GM18517 (cell line): ENCODE measurements around the gene COQ3.
"Not testable (repeated sequence)": the region's sequence is repeated elsewhere in the genome, so short reads cannot be mapped to it uniquely, and the experiment has no call there.

Experiments used
- ATAC-seq: cut with Tn5 transposase; IDR thresholded peaks from one replicate; pipeline ENCODE4 v1.9.1; 2021; ENCODE audit warnings: mild to moderate bottlenecking, moderate library complexity; ENCODE audit not compliant: unreplicated experiment

COQ3 gene

GRCh38 chr6:99390896-99391295 lies 3.1 kb downstream of the COQ3 start:
- no peak for ATAC-seq

DNA sequence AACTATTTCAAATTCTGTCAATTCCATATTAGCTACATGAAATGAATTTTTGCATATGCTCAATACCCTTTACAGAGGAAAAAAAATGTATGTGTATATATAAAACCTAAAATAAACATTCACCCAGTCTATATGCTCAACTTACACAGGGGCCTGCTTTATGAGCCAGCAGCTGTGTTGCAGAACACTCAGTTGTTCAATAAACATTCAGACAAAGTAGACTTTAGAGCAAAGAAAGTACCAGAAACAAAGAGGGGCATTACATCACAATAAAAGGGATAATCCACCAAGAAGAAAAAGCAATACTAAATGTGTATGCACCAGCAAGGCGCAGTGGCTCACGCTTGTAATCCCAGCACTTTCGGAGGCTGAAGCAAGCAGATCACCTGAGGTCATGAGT lies 9.5 kb downstream of the COQ3 start:
- ATAC-seq: no peak

- ATAC-seq: no peak
Measured at GRCh38 chr6:99378636-99379035, 15.4 kb downstream of the COQ3 start.

GRCh38 chr6:99369533-99369932 lies 24.5 kb downstream of the COQ3 start:
- ATAC-seq: no peak

DNA sequence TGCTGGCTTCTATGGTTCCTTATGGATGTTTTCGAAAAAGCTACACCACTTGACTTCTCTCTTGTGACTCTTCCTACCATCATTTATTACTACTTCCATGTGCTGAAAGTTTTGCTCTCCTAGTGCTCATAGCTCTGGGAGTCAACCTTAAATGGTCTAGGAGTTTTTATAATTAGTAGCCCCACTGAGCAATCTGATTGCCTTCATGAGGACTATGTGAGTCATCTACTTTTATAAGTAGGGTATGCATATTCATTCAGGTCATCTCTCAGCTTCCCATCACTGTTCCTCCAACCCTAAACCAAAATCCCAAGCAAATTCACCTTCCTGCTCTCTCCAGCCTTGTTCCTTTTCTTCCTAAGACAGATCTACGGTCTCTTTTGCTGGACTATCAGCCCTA lies 27.1 kb downstream of the COQ3 start:
- ATAC-seq: no peak

DNA sequence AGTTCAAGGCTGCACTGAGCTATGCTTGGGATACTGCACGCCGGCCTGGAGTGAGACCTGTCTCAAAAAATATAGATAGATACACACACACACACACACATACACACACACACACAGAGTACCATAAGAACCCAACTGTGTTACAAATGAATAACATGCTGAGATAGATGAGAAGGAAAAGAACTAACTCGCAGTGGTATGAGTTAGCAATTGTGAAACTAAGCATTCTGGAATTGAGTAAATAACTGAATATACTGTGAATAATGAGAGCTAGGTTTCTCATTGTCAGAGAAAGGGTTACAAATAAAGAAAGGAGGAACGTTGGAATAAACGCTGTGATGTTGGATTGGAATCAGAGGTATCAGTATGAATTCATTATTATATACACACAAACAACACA lies 30.0 kb downstream of the COQ3 start:
- peak; percentile 94 for ATAC-seq

GRCh38 chr6:99362678-99363268 lies 31.2 kb downstream of the COQ3 start:
- no peak for ATAC-seq

DNA sequence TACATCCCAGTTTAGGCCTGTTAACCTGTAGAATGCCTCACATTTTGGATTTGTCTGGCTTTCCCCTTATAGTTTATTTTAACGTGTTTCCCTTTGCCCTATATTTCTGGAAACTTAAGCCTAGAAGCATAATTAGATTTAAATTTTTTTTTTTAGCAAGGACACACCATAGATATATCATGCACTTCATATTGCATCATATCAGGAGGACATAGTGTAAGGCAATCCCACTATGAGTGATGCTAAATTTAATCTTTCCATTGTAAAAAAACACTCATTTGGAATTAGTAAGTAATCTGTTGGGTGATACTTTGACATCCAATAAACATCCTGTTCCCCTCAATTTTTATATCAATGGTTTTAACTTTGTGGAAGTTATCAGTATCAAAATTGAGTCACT lies 34.2 kb downstream of the COQ3 start:
- ATAC-seq: no peak

DNA sequence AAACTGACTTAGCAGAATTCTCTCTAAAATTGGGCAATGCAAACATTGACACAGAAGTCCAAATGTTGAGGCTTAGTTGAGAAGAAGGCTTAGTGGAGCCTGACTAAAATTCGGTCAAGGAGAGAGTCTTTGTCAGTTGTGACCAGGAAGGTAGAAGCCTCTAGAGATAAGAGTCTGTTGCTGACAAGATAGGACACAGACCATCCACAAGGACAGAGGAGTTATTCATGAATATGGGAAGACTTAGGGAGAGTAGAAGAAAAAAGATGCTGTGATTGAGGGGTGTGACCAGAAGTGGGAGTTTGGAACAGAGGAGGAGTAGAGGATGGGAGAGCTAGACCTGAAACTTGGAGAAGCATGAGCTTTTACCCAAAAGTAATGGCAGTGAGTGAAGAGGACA lies 37.4 kb downstream of the COQ3 start:
- no peak for ATAC-seq

DNA sequence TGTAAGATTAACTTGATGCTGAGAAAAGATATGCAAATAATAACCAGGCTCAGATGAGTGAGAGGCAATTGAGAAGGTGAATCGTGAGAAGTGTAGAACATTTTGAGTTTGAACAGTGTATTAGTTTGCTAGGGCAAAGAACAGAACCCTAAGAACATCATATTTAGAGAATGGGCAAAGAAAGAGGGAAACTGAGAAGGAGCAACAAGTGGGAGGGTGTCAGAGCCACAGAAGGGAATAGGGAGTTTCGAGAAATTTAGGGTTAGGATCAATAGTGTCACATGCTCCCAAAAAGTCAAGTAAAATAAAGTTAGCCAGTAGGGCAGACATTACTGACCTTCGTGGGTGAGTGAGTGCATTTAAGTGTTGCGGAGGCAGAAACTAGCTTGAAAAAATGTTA lies 39.0 kb downstream of the COQ3 start:
- ATAC-seq: no peak

GRCh38 chr6:99353126-99353525 lies 40.9 kb downstream of the COQ3 start:
- no peak for ATAC-seq

DNA sequence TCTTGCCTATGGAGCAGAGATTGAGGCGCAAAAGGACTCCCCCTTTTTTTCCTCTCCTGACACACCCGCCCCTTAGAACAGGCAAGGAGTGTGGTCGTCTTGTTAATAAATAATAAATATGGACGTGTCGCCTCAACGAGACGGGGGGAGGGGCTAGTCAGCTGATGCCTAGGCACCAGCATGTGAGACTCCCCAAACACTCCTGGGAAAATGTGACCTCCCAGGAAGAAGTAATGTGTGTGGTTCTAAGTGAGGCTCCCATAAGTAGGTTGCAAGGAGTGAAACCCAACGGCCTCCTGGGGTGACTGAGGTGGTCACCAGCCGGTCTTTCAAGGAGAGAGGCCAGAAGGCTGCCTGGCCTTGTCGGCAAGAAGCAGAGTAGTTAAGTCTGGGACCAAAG lies 43.4 kb downstream of the COQ3 start:
- no peak for ATAC-seq

DNA sequence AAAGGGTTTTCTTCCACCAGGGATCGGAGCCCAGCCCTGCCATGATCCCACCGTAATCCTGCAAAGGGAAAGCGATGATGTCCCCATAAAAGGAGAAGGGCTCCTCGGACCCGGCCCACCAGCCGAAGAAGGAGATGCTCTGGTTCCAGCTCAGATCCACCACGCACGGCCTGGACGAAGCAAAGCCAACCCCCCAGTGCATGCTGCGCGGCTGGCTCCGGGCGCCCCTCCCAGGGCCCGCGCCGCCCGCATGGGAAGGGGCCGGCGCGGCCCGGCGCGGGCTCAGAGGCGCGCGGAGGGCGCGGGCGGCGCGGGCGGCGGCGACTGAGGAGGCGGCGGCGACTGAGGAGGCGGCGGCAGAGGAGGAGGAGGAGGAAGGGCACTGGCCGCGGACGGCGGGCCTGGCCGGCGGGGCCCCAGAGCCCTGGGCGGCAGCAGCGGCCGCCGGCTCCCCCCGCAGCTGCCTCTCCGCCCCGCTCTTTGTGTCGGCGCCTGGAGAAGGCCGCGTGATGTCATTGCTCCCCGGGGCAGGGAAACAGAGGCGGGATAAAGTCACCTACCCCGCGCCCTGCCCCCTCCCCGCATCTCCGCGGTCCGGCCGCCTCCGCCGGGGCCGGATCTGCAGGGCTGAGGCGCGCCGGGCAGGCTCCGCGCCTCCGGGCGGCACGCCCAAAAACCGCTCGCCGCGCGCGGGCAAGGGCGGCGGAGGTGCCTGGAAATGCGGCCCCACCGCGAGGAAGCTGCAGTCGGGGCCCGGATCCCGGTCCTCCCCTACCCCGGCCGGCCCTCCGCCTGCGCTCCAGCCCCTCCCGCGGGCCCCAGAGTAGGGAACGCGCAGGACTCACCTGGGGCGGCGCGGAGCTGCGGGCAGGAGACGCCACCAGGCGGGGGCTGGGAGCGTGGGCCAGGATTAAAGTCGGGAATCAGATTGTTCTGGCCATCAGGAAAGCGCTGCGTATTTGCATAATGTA lies 44.5 kb downstream of the COQ3 start, which contains the start of gene FAXC:
FAXC (minus strand) TSS at position 504 of the 971 bp plus-strand sequence; CDS start at position 202, 302 bp downstream.
- ATAC-seq: peak; percentile 53

DNA sequence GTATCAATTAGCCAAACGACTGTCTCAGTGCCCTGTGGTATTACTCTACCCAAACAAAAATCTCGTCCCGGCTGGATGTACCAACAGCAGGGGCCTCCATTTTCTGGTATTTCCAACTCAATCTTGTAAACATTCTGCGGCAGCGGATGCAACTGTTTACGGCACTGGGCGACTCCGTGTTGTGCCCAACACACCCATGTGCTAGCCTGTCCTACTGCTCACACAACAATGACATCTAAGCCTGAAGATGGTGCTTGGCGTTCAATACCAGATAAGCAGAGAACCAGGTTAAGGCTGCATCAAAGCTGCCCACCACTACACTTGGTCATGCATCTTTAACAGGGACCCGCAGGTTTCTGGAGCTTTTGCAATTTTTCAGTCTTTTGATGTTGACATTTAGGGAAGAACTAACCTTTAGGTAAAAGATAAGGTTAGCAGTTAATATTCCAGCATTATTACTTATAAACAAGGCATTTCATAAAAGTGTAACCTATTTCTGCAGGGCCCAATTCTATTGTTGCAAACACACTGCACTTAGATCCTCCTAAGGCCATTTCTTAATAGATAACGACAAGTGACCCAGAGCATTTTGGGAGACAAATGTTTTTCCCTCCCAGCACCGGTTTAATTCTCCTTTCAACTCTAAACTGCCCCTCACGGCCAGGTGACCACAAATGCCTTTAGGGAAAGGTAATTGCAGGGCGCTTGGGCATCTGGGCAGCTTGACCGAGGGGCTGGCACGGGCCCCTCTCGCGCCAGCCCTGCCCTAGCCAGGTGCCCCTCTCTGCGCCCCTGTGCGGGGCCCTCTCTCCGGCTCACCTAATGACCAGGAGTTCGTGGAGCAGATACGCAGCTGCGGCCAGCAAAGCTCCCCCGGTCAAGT lies 45.5 kb downstream of the COQ3 start:
- no peak for ATAC-seq

DNA sequence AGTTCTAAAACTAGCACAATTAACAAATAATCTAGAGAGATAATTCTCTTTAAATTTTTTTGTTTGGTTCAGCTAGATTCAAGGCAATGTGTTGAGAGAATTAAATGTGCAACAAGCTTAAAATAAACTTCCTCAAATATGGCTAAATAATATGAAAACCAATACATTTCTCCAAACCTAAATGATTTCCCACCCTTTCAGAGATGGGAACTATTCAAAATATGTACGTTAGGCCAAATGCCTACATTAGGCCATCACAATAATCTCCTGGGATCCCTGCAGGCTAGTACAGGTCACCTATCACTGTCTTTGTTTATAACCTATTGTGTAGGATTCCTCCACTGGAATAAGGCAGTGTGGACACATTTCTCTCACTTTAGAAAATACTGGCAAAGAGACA lies 46.2 kb downstream of the COQ3 start:
- ATAC-seq: no peak

DNA sequence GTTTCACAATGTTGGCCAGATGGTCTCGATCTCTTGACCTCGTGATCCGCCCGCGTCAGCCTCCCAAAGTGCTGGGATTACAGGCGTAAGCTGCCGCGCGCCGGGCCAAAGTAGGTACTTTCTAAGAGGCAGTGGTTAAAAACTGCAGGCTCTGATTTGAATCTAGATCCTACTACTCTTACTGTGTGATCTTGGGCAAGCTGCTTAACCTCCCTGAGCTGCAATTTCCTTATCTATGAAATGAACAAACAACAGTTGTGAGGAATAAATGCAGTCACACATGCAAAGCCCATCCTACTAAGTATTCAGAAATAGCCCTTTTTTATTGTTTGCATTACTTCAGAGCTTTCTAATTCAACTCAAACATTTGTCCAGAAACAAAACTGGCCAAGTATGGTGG lies 47.4 kb downstream of the COQ3 start:
- no peak for ATAC-seq

DNA sequence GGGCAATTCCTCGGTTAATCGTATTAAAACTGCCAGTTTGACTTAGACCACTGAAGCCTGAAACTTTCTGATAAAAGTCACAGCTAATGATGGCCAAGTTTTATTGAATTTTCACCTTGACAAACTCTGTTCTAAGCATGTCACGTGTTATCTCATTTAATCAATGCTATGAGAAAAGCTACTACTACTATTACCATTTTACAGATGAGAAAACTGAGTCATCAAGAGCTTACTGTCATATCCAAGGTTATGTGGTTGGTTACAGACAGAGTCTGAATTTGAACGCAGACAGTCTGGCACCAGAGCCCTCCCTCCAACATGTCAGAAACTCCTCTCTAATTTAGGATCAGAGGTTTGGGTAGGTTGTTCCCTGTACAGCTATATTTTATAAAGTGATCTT lies 48.8 kb downstream of the COQ3 start:
- ATAC-seq: no peak

GRCh38 chr6:99344289-99344688 lies 49.7 kb downstream of the COQ3 start:
- no peak for ATAC-seq

DNA sequence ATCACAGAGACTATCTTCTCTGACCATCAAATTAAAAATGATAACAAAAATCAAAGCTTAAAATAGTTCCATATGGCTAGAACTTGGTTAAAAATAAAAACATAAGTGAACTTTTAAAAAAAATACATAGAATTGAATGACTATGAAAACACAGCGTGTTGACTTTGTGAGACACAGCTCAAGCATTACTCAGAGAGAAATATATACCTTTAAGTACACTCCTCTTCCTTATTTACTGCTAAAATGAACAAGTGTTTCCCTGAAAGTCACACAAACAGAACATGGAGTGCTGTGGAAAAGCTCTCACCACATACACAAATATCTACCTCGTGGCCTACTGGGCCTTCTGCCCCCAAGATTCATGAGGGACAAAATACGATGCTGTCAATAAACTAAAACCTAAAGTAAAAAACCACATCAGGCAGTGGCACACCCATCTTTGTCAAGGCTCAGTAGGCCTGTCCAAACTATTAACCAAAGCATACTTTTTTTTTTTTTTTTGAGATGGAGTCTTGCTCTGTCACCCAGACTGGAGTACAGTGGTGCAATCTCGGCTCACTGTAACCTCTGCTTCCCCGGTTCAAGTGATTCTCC lies 52.0 kb downstream of the COQ3 start:
- ATAC-seq: no peak

- no peak for ATAC-seq
Measured at GRCh38 chr6:99338188-99338587, 55.8 kb downstream of the COQ3 start.

GRCh38 chr6:99335298-99335697 lies 58.7 kb downstream of the COQ3 start:
- ATAC-seq: not testable (repeated sequence)
